Measurements from ENCODE around the gene PPP1R12C.
A peak's percentile ranks its signal among the peaks of the same experiment; 100 is the strongest.

DNA sequence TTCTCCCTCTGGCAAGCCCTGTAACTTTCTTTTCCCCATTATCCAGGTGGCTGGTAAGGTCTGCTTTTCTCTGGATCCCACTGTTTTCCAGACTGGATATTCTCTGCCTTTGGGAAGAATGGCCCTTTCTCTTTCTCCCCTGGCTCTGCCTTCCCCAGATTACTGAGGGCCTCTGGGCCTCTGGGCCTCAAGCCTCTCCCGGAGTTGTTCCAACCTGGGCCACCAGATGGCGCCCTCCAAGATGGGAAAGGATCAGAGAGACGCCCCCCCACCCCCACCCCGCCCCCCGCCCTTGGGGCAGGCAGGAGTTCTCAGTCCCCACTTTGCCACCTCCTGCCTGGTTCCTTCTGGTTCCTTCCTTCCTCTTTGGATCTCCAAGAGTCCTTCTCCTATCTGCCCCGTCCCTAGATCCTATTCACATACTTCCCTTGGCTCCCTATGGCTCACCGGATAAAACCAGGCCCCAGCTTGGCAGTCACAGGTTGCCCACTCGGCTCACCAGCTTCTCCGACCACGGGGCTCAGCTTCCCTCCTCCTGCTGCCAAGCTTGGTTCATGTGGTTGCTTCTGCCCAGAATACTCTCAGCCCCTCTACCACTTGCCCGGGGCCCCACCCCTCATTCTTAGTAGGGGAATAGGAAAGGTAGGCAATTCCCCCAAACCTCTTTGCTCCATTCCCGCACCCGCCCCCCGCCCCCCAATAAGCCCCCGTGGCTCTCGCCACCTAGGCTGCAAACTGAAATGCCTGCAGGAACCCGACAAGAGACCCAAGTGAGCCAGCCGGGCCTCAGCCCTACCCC is 28.7 kb downstream of the PPP1R12C start:
- TF ChIP-seq, protein P1, sequence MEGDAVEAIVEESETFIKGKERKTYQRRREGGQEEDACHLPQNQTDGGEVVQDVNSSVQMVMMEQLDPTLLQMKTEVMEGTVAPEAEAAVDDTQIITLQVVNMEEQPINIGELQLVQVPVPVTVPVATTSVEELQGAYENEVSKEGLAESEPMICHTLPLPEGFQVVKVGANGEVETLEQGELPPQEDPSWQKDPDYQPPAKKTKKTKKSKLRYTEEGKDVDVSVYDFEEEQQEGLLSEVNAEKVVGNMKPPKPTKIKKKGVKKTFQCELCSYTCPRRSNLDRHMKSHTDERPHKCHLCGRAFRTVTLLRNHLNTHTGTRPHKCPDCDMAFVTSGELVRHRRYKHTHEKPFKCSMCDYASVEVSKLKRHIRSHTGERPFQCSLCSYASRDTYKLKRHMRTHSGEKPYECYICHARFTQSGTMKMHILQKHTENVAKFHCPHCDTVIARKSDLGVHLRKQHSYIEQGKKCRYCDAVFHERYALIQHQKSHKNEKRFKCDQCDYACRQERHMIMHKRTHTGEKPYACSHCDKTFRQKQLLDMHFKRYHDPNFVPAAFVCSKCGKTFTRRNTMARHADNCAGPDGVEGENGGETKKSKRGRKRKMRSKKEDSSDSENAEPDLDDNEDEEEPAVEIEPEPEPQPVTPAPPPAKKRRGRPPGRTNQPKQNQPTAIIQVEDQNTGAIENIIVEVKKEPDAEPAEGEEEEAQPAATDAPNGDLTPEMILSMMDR (IDR thresholded peaks at IDR 0.05): peak; percentile 37 to 92 (median 88)
- TF ChIP-seq POLR2A (IDR thresholded peaks at IDR 0.05) (no peak), EP300 (IDR thresholded peaks at IDR 0.05; ENCODE audit: low read depth) (no peak), POLR2AphosphoS5 (IDR thresholded peaks at IDR 0.05) (no peak)

Data from transverse colon (tissue), 4 donors.